Measurements from ENCODE around the gene ENAH. TPM values are rescaled to one million over a fixed set of nuclear protein-coding genes. Genes with fewer than 3 reads are reported as not detected.

ENAH gene
- total RNA-seq, 1 donor from 2014 or later: 8.9 TPM

DNA sequence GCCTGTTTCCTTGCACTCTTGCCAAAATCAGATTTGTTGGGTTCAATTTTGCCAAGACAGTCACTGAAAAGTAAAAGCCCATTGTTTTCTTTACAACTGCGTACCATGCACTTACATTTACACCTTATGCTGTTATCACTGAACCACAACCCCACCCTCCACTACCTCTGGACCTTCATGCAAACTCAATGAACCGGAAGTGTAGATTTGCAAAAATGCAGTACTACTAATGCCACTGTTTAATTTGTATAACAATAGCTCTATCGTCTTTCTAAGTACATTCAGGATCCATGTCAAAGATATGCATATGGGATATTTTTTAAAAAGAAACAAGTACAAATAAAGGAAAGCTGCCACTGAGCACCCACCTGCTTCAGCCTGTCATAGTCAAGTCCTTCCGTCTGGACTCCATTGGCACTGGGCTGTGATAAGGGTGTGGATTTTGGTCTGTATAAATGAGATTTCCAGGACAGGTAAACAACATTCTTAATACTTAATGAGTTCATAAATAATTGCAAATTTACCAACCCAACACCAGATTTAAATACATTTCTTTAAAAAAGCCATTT lies 152.2 kb downstream of the ENAH start:
- DNase-seq (ENCODE audit: low read depth in 2 of 2): no peak

DNA sequence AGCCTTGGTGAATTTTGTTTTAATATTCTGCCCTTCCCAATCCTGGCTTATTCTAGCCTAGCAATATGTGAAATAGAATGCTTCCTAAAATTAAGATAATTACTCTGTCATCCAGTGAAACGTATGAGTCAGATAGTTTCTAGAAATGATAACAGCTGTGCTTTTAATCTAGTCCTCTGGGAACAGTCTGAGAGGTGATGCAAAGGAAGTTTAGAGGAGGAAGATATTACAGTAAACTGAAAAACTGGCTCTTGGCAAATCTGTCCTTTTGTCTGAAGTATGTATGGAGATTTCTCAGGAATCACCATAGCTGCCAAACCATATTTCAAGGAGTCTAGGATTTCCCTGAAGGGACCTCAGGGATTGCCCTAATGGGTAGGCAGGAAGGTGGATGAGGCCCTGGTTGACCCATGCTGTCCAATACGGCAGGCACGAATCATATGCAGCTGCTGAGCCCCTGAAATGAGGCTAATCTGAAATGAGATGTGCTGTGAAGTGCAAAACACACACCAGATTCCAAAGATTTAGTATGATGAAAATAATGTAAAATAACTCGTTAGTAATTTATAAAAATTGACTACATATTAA lies 154.3 kb downstream of the ENAH start:
- DNase-seq (ENCODE audit: low read depth in 2 of 2): peak in 1 of 2 donors; percentile 21

DNA sequence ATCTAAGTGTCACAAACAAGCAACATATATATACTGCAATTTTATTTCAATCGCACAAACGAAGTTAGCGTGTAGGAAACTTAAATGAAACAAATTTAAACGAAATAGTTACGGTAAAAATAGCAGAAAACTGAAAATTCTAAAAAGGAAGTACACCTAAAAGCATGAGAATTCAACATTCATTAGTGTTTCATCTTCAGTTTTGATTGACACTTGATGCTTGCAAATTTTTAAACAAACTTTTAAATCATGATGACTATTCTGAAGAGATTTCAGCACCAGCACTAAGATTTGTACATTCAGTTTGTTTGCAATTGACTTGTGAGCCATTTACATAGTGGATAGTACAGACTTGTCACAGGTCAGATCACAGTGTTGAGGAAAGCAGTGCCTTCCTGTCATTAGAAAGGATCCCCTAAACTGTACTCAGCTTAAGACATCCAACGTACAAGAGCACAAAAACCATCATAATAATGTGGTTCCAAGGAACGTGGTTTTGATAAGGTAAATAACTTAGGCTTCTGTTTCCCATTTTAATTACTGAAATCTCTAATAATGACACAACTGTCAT lies 158.0 kb downstream of the ENAH start:
- DNase-seq (ENCODE audit: low read depth in 2 of 2): no peak

DNA sequence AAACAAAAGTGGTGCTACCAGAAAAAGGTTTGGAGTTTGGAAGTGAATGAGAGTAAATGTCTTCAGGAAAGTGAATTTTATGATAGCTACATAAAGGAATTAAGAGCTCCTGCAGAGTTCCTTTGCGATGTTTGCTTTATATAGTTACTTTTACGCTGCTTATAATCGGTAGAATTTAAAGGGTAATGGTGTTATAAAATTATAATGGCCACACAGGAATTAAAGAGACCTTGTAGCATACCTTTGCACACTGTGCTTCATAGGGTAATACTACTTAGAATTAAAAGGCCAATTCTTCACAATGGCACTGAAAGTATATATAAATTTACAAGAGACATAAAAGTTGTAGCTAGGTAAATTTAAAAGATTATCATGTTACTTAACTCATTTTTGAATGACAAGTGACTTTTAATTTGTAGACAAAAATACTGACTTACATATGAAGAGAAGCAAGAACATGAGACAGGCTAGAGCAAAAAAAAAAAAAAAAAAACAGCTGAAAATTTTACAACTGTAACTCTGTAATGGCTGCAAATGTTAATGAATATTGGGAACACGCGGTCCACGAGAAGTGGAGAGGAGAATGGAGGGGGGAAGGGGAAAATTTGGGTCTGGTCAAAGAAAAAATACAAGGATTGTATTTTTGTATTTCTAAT lies 159.2 kb downstream of the ENAH start:
- DNase-seq (ENCODE audit: low read depth in 2 of 2): no peak

DNA sequence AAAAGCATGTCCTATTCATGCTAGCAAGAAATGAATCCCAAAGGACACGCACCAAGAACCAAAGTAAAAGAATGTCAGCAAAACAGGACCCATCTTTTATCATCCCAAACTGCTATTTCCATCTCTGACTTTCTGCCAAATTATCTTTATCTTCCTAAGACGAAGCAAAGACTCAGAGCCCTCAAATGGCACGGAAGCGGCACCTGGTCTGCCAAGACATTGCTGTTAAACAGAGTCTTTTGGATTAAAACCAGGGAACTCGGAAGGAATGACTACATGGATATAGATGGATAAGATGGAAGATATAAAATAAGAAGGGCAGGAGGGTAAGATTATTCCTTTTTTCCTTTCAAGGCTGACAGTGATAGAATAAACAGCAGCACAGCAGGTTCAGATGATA lies 164.2 kb downstream of the ENAH start:
- no peak for DNase-seq (ENCODE audit: low read depth in 2 of 2)

DNA sequence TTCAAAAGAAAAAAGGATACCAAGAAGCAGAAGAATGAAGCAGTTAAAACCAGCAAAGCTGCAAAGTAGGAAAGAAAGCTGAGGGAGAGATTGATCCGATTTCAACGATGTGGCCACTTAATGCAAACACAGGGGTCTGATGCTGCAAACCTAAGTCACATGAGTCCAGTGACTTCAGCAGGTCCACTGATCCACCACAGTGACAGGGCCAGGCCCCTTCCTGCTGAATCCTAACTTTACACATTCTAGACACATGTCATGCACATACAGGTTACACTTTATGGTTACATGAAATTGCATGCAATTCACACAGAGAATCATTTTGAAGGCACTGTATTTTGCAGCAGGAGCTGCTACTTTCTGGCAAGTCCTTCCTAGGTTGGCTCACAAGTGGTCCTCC lies 166.1 kb downstream of the ENAH start:
- no peak for DNase-seq (ENCODE audit: low read depth in 2 of 2)

DNA sequence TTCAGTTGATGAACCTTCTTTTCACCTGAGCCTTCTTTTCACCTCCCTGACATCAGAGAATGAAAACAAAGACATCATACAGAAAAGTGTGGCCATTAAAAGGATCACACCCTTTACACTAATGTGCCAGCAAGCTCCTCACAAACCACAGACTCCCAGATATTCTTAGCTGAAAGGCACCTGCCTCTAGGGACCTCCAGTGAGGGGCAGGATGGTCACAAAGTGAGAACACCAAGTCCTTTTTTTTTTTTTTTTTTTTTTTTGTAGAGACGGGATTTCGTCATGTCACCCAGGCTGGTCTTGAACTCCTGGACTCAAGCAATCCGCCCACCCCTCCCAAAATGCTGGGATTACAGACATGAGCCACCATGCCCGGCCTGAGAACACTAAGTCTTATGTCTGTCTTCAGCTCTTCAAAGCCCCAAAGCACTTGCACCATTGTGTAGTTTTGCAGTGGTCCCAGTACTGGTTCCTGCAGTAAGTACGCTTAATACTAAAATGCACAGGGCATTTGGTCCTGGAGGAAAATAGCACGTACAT lies 166.9 kb downstream of the ENAH start:
- DNase-seq (ENCODE audit: low read depth in 2 of 2): no peak

DNA sequence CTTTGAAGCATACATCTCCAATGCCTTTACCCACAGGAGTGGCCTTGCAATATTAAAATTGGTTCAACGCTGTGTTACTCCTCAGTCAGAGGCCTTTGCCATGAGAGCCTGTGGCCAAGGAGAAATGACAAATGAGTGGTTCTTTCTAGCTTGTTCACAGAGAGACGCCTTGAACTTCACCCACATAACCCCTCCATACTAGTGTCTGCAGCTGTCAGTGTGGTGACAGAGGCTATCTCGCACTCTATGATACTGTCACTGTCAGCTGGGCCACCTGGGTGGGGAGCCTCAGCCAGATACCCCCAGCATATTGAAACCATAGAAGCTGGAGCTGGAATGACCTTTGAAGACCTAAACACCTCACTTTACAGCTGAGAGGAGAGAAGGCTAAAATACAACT lies 167.7 kb downstream of the ENAH start:
- DNase-seq (ENCODE audit: low read depth in 2 of 2): no peak

DNA sequence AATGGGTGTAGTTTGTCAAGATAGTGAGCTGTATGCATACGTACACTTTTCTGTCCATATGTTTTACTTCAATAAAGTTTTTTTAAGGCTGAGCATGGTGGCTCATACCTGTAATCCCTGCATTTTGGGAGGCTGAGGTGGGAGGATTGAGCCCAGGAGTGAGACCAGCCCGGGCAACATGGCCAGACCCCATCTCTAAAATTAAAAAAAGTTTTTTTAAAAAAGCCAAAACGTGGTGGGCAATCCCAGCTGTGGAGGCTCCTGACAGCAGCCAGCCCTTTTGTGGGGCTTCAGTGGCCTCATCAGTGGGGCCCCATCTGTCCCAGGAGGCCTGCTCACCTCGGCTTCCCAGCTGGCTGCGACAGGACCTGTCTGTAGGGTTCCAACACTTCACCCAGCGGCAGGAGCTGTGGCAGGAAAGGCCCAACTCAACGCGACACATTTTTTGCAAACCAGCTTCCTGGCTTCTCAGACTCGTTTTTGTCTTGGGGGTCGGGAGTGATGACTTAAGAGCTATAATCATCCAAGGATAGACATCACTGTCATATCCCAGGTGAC lies 168.2 kb downstream of the ENAH start:
- DNase-seq (ENCODE audit: low read depth in 2 of 2): no peak

DNA sequence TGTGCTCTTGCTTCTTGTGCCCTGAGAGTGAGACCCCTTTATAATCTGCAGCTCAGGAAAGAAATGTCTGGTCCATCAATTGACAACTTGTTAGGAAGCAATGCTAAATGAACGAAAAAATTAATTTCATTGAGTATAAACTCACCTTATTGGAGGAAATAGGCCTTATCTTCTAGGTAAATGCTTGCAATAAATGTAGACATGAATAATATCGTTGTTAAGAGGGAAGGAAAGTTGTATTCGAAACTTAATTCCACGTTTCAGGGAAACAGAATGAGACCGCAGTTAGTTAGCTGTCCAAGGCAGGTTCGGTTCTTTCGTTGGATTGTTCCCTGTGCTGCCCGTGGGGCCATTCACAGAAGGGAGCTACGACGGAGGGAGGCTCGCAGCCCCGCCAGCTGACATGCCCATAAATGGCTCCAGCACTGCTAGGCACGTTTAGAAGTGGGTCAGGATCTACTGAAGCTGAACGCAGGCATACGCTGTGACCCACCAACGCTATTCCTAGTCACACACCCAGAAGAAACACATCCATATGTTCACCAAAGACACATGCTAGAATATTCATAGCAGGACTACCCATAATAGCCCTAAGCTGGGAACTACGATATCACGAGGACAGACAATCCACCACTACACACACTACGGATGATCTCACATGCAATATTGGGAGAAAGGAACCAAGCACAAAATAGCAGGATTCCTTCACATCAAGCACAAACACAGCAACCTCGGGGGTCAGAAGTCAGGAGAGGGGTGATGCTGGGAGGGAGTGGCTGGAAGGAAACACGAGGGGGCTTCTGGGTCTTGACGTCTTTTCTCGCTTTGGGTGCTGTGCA lies 168.9 kb downstream of the ENAH start:
- DNase-seq (ENCODE audit: low read depth in 2 of 2): no peak

DNA sequence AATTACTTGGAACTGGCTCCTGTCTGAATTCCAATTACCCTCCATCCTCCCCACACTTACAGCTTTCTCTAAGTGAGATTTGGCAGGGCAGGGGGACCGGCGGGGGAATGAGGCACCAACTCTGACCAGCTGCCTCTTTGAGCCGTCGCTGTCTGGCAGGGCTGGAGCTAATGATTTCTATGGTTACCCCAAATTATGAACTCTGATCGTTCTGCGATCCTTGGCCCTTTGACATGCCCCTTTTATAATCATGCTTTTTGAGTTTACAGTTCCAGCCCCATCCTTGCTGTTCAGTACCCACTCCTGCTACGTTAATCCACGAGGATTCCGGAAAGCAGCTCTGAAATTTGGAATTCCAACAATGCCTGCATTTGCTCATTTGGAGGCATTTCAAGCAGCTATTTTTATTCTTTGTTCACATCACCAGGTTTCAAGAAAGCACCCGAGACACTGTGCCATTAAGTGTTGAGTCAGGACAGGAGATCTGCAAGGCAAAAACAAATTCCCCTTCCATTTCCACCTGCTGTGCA lies 170.4 kb downstream of the ENAH start:
- no peak for DNase-seq (ENCODE audit: low read depth in 2 of 2)

DNA sequence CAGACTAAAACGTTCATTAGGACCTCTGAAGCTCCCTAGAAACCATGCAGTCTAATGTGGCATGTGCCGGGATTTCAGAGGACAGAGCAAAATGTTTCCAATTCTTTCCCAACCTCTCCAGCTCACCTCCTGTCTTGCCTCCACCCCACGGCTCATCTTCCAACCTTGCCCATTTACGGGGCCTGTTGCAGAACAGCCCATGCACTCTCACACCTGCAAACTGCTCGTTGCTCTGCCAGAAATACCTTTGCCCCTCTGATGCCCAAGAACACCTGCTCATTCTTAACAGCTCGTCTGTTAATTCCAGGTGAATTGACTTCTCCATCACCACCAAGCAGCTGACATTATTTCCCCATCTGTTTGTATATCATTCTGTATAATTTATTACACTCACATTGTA lies 171.2 kb downstream of the ENAH start:
- no peak for DNase-seq (ENCODE audit: low read depth in 2 of 2)

DNA sequence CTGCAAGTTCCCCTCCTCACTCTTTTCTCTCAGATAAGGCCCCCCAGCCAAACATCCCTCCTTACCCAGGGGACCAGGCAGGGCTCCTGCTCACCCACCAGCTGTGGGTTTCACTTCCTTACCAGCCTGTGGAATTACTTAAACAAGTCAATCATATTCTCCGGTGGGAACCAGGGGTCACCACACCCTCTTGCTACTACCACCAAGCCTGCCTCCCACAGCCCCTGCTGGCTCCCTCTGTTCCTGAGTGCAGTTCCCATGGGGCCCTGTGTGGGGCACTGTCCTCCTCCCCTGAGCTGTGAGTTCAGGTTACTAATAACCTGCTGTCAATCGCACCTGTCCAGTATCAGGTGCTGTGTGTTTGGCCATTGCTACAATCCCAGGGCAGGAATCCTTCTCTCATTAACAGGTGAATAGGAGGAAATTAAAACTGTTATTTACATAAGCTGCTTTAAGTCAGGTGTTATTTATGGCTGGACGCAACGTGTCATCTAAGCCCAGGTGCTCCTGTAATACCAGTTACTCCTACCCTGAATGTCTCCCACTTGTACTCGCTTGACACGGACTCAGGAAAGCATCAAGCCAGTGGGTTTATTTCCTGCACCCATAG lies 172.0 kb downstream of the ENAH start:
- DNase-seq (ENCODE audit: low read depth in 2 of 2): peak; percentile 42 to 68

DNA sequence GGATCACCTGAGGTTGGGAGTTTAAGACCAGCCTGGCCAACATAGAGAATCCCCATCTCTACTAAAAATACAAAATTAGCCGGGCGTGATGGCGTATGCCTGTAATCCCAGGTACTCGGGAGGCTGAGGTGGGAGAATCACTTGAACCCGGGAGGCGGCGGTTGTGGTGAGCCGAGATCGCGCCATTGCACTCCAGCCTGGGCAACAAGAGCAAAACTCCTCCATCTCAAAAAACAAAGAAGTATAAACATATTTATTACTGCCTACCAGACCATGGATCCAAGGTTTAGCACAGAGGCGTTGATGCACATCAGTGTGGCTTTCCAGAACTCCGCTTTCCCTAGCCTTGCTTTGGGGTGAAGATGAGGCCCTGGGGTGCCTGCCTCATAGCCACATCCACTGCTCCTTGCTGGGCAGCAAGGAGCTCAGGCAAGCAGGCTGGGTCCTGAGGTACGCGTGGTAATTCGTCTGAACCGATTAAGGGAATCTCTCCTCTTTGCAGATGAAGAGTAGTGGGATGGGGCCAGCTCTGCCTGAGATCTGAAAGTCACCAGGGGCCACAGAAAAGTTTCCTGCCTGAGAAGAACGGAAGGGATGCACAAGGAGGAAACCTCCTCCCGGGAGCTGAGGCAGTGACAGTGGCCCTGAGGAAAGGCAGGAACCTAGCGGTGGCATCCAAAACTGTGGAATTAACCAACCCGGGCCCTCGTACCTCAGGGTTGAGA lies 172.8 kb downstream of the ENAH start:
- no peak for DNase-seq (ENCODE audit: low read depth in 2 of 2)

DNA sequence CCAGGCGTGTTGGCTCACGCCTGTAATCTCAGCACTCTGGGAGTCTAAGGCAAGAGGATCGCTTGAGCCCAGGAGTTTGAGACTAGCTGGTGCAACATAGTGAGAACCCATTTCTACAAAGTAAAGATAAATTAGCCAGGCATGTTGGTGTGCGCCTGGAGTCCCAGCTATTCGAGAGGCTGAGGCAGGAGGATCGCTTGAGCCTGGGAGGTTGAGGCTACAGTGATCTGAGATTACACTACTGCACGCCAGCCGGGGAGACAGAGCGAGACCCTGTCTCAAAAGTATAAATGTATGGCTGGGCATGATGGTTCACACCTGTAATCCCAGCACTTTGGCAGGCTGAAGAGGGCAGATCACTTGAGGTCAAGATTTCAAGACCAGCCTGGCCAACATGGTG lies 173.6 kb downstream of the ENAH start:
- no peak for DNase-seq (ENCODE audit: low read depth in 2 of 2)

DNA sequence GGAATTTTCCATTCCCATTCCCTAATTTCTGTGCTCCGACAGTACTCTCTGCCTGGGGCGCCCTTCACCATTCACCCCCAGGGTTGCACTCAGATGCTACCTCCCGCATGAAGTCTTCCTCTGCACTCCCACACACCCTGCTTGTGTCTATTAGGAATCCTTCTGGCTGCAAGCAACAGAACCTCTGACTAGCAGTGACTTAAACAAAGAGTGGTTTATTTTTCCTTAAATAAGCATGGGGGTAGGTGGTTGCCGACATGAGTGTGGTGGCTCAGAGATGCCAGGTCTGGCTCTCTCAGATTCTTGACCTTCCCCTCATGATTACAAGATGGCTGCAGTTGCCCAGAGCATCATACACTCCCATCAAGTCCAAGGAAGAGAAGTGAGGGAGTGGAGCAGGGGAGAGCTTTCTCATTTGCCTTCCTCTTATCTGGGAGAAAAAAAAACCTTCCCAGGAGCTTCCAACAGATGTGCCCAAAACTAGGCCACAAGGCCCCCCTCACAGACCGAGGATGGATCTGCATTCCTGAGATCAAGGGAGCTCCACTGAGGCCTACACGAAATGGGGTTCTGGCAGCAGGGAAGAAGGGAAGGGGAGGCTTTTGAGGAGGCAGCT lies 175.5 kb downstream of the ENAH start:
- no peak for DNase-seq (ENCODE audit: low read depth in 2 of 2)

DNA sequence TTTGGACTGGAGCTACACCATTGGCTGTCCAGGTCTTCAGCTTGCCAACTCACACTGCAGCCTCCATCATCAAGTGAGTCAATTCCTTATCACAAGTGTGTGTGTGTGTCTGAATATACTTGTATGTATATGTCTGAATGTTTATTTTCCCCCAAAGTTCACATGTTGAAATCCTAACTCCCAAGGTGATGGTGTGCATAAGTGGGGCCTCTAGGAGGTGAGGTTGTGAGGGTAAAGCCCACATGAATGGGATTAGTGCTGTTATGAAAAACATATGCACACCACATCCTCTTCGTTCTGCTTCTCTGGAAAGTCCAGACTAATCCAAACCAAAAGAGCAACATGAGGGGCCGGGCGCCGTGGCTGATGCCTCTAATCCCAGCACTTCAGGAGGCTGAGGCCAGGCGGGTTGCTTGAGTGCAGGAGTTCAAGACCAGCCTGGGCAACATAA lies 176.4 kb downstream of the ENAH start:
- DNase-seq (ENCODE audit: low read depth in 2 of 2): no peak

DNA sequence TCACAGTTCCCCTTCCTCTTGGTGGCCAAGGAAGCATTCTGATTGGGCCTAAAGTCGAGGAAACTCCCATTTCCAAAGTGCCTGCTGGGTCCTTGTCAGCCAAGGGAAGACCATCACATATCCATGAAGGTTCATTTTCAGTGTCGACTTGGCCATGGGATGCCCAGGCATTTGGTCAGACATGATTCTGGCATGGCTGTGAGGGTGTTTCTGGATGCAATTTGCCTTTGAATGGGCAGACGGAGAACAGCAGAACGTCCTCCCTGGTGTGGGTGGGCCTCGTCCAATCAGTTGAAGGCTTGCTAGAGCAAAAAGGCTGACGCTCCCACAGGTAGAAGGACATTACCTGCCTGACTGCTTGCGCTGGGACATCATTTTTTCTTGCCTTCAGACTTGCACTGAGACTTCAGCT lies 176.8 kb downstream of the ENAH start:
- no peak for DNase-seq (ENCODE audit: low read depth in 2 of 2)

DNA sequence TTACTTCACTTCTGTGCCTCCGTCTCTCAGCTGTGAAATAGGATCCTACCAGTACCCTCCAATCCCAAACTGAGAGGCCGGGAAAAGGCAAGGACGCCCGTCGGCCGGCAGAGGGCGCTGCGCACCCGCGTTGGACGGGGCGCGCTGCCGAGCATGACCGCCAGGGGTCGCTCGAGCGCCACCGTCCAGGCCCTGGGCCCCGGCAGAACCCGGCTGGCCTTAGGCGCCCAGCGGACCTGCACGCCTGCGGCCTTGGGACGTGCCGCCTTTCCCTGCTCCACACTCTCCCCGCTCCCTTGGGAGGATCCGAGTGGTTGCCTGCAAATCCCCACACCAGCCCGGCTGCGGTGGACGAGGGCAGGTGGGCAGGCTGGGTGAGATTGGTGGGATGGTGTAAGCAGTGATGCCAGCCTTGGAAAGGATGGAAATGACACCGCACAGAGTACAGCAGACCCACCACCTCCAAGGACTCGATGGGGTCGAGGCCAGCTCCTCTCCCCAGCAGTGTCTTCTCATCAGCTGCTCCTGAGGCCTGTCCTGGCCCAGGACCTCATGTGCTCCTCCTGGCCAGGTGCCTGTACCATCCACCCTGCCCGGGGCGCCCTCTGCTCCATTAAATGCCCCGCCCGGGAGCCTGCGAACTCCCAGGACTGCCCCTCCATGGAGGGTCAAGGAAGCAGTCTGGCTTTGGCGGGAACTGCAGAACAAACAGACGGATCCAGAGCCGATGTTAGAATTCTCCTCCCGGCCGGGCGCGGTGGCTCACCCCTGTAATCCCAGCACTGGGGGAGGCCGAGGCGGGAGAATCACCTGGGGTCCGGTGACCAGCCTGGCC lies 177.7 kb downstream of the ENAH start:
- peak; percentile 56 to 72 for DNase-seq (ENCODE audit: low read depth in 2 of 2)
